Measurements from ENCODE around the gene RAB11FIP3. TPM values are rescaled to one million over a fixed set of nuclear protein-coding genes. Genes with fewer than 3 reads are reported as not detected.

Gene RAB11FIP3
- total RNA-seq, 1 experiment from 2014 or later: 38.4 TPM

DNA sequence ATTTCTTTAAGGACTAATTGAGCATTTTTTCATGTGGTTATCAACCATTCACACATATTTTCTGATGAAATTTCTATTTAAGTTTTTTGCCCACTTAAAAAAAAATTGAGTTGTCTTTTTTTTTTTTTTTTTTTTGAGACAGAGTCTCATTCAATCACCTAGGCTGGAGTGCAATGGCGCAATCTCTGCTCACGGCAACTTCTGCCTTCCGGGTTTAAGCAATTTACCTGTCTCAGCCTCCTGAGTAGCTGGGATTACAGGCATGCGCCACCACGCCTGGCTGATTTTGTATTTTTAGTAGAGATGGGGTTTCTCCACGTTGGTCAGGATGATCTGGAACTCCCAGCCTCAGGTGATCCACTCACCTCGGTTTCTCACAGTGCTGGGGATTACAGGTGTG, 34.3 kb downstream of the RAB11FIP3 start:
- Histone ChIP-seq H3K4me2 (no peak overlapping the region), H3K4me3 (no peak overlapping the region), H3K27me3 (ENCODE audit: insufficient read depth, low read depth) (no peaks in the 10 kb centered on the region), H3K9me3 (ENCODE audit: insufficient read depth, low read depth) (no peaks in the 10 kb centered on the region), H3K79me2 (ENCODE audit: low read depth) (no peaks in the 10 kb centered on the region), H3K27ac (no peak overlapping the region), H3K36me3 (ENCODE audit: low read depth) (no peaks in the 10 kb centered on the region), H3F3A (ENCODE audit: insufficient read depth, low read depth) (peaks cover 11% of the 10 kb centered on the region; the same call in 1 of the 2 replicates), H3K4me1 (replicated peaks; ENCODE audit: insufficient read depth) (no peaks in the 10 kb centered on the region), H2AFZ (no peak overlapping the region), H3K9me2 (ENCODE audit: insufficient read depth) (no peaks in the 10 kb centered on the region), H4K20me1 (ENCODE audit: insufficient read depth) (peaks cover 4% of the 10 kb centered on the region; the same call in 1 of the 2 replicates)
- BruUV-seq (replicated peaks): no TSS peak
- ChIA-PET CTCF (no interaction called here), POLR2A (ENCODE audit: unreplicated experiment) (no interaction called here)
- intact Hi-C loops (cut with micrococcal nuclease; ENCODE audit: unreplicated experiment): no loop called here
- no peak for TF ChIP-seq EZH2 (IDR thresholded peaks at IDR 0.05; ENCODE audit: low read depth)
- TF ChIP-seq, protein P1, sequence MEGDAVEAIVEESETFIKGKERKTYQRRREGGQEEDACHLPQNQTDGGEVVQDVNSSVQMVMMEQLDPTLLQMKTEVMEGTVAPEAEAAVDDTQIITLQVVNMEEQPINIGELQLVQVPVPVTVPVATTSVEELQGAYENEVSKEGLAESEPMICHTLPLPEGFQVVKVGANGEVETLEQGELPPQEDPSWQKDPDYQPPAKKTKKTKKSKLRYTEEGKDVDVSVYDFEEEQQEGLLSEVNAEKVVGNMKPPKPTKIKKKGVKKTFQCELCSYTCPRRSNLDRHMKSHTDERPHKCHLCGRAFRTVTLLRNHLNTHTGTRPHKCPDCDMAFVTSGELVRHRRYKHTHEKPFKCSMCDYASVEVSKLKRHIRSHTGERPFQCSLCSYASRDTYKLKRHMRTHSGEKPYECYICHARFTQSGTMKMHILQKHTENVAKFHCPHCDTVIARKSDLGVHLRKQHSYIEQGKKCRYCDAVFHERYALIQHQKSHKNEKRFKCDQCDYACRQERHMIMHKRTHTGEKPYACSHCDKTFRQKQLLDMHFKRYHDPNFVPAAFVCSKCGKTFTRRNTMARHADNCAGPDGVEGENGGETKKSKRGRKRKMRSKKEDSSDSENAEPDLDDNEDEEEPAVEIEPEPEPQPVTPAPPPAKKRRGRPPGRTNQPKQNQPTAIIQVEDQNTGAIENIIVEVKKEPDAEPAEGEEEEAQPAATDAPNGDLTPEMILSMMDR (conservative IDR thresholded peaks at IDR 0.05): no peak
- no peak for DNase-seq

DNA sequence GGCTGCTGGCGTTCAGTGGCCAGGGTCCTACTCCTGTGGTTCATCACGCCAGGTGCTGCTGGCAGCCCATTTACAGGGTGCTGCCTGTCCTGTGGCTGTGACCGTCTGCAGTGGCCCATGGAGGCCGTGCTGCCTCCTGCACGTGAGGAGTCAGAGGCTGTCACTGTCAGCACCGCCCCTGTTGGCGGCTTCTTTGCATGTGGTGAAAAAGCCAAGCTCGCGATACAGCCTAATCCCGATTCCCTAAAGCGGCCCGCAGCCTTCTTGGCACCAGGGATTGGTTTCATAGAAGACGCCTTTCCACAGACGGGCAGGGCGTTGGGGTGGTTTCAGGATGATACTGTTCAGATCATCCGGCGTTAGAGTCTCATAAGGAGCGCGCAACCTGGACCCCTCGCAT, 35.3 kb downstream of the RAB11FIP3 start:
- CTCF ChIA-PET: no interaction called here
- Histone ChIP-seq H3K9me3 (ENCODE audit: insufficient read depth, low read depth) (no peaks in the 10 kb centered on the region), H3K4me1 (replicated peaks; ENCODE audit: insufficient read depth) (no peaks in the 10 kb centered on the region), H3K27me3 (ENCODE audit: insufficient read depth, low read depth) (no peaks in the 10 kb centered on the region), H3K4me2 (no peak overlapping the region), H4K20me1 (ENCODE audit: insufficient read depth) (peaks cover 4% of the 10 kb centered on the region; the same call in 1 of the 2 replicates), H2AFZ (no peak overlapping the region), H3F3A (ENCODE audit: insufficient read depth, low read depth) (peaks cover 11% of the 10 kb centered on the region; the same call in 1 of the 2 replicates), H3K79me2 (ENCODE audit: low read depth) (no peaks in the 10 kb centered on the region), H3K27ac (no peak overlapping the region), H3K9me2 (ENCODE audit: insufficient read depth) (no peaks in the 10 kb centered on the region), H3K4me3 (no peak overlapping the region), H3K36me3 (ENCODE audit: low read depth) (no peaks in the 10 kb centered on the region)
- POLR2A ChIA-PET (ENCODE audit: unreplicated experiment): no interaction called here
- DNase-seq: no peak
- TF ChIP-seq, protein P1 (conservative IDR thresholded peaks at IDR 0.05): no peak
- no peak for TF ChIP-seq EZH2 (IDR thresholded peaks at IDR 0.05; ENCODE audit: low read depth)
- intact Hi-C loops (cut with micrococcal nuclease; ENCODE audit: unreplicated experiment): no loop called here
- BruUV-seq (replicated peaks): no TSS peak

DNA sequence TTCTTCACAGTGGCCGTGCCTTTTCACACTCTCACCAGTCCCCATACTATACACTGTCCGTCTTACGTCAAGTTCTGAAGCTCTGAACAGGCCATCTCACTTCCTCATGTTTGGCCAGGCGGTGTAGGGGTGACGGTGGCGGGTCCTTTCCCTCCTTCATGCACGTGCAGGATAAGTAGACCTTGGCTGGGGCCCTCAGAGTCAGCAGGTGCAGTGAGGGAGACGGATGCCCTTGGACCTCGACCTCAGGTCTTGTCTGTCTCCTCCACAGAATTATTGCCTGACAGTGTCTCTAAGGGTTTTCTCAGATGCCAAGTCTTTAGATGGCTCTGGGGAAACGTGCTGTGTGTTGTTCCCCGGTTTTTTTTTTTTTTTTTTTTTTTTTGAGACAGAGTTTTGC, 37.6 kb downstream of the RAB11FIP3 start:
- no TSS peak for BruUV-seq (replicated peaks)

More for the DNA sequence above, 37.6 kb downstream of the RAB11FIP3 start:
- CTCF ChIA-PET: no interaction called here
- Histone ChIP-seq H3K4me3 (no peak overlapping the region), H3K79me2 (ENCODE audit: low read depth) (no peaks in the 10 kb centered on the region), H3K4me2 (no peak overlapping the region), H3K4me1 (replicated peaks; ENCODE audit: insufficient read depth) (no peaks in the 10 kb centered on the region), H3K27ac (no peak overlapping the region), H3K27me3 (ENCODE audit: insufficient read depth, low read depth) (no peaks in the 10 kb centered on the region), H2AFZ (no peak overlapping the region), H3K9me3 (ENCODE audit: insufficient read depth, low read depth) (no peaks in the 10 kb centered on the region), H3F3A (ENCODE audit: insufficient read depth, low read depth) (peaks cover under 1% of the 10 kb centered on the region; the same call in 1 of the 2 replicates), H4K20me1 (ENCODE audit: insufficient read depth) (no peaks in the 10 kb centered on the region; the same call in 1 of the 2 replicates), H3K9me2 (ENCODE audit: insufficient read depth) (no peaks in the 10 kb centered on the region), H3K36me3 (ENCODE audit: low read depth) (no peaks in the 10 kb centered on the region)
- DNase-seq: no peak
- intact Hi-C loops (cut with micrococcal nuclease; ENCODE audit: unreplicated experiment): no loop called here
- POLR2A ChIA-PET (ENCODE audit: unreplicated experiment): no interaction called here
- no peak for TF ChIP-seq EZH2 (IDR thresholded peaks at IDR 0.05; ENCODE audit: low read depth)
- TF ChIP-seq, protein P1 (conservative IDR thresholded peaks at IDR 0.05): no peak

Data from PC-9 (cell line).